Measurements from ENCODE around the gene ATG3.

- TF ChIP-seq SETDB1 (IDR thresholded peaks at IDR 0.05; ENCODE audit: insufficient read length, low read length), result no peak
- TF ChIP-seq CTCF (tag by site-specific recombination; IDR thresholded peaks at IDR 0.05), result no peak
- TF ChIP-seq, protein P1, sequence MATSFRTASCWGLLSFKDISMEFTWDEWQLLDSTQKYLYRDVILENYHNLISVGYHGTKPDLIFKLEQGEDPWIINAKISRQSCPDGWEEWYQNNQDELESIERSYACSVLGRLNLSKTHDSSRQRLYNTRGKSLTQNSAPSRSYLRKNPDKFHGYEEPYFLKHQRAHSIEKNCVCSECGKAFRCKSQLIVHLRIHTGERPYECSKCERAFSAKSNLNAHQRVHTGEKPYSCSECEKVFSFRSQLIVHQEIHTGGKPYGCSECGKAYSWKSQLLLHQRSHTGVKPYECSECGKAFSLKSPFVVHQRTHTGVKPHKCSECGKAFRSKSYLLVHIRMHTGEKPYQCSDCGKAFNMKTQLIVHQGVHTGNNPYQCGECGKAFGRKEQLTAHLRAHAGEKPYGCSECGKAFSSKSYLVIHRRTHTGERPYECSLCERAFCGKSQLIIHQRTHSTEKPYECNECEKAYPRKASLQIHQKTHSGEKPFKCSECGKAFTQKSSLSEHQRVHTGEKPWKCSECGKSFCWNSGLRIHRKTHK (tag by site-specific recombination; IDR thresholded peaks at IDR 0.05), result no peak
- TF ChIP-seq ZFP69B (tag by site-specific recombination; IDR thresholded peaks at IDR 0.05), result no peak
- TF ChIP-seq ZNF114 (tag by site-specific recombination; IDR thresholded peaks at IDR 0.05), result no peak
- no peak for TF ChIP-seq ZBTB11 (tag by site-specific recombination; conservative IDR thresholded peaks at IDR 0.05; ENCODE audit: low read depth)
- TF ChIP-seq ZNF274 (IDR thresholded peaks at IDR 0.05; ENCODE audit: low read length), result no peak
- TF ChIP-seq ZNF274 (tag by site-specific recombination; IDR thresholded peaks at IDR 0.05; ENCODE audit: borderline replicate concordance), result no peak
- TF ChIP-seq ZNF501 (tag by site-specific recombination; IDR thresholded peaks at IDR 0.05), result no peak
- TF ChIP-seq ZBTB26 (tag by site-specific recombination; optimal IDR thresholded peaks at IDR 0.05), result no peak
- TF ChIP-seq ZNF138 (tag by site-specific recombination; IDR thresholded peaks at IDR 0.05; ENCODE audit: borderline replicate concordance), result no peak
- TF ChIP-seq ZNF311 (tag by site-specific recombination; IDR thresholded peaks at IDR 0.05; ENCODE audit: borderline replicate concordance), result no peak
- TF ChIP-seq ZNF133 (tag by site-specific recombination; IDR thresholded peaks at IDR 0.05), result no peak
- TF ChIP-seq, protein P2, sequence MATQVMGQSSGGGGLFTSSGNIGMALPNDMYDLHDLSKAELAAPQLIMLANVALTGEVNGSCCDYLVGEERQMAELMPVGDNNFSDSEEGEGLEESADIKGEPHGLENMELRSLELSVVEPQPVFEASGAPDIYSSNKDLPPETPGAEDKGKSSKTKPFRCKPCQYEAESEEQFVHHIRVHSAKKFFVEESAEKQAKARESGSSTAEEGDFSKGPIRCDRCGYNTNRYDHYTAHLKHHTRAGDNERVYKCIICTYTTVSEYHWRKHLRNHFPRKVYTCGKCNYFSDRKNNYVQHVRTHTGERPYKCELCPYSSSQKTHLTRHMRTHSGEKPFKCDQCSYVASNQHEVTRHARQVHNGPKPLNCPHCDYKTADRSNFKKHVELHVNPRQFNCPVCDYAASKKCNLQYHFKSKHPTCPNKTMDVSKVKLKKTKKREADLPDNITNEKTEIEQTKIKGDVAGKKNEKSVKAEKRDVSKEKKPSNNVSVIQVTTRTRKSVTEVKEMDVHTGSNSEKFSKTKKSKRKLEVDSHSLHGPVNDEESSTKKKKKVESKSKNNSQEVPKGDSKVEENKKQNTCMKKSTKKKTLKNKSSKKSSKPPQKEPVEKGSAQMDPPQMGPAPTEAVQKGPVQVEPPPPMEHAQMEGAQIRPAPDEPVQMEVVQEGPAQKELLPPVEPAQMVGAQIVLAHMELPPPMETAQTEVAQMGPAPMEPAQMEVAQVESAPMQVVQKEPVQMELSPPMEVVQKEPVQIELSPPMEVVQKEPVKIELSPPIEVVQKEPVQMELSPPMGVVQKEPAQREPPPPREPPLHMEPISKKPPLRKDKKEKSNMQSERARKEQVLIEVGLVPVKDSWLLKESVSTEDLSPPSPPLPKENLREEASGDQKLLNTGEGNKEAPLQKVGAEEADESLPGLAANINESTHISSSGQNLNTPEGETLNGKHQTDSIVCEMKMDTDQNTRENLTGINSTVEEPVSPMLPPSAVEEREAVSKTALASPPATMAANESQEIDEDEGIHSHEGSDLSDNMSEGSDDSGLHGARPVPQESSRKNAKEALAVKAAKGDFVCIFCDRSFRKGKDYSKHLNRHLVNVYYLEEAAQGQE (tag by site-specific recombination; IDR thresholded peaks at IDR 0.05), result no peak
- TF ChIP-seq, protein P3, sequence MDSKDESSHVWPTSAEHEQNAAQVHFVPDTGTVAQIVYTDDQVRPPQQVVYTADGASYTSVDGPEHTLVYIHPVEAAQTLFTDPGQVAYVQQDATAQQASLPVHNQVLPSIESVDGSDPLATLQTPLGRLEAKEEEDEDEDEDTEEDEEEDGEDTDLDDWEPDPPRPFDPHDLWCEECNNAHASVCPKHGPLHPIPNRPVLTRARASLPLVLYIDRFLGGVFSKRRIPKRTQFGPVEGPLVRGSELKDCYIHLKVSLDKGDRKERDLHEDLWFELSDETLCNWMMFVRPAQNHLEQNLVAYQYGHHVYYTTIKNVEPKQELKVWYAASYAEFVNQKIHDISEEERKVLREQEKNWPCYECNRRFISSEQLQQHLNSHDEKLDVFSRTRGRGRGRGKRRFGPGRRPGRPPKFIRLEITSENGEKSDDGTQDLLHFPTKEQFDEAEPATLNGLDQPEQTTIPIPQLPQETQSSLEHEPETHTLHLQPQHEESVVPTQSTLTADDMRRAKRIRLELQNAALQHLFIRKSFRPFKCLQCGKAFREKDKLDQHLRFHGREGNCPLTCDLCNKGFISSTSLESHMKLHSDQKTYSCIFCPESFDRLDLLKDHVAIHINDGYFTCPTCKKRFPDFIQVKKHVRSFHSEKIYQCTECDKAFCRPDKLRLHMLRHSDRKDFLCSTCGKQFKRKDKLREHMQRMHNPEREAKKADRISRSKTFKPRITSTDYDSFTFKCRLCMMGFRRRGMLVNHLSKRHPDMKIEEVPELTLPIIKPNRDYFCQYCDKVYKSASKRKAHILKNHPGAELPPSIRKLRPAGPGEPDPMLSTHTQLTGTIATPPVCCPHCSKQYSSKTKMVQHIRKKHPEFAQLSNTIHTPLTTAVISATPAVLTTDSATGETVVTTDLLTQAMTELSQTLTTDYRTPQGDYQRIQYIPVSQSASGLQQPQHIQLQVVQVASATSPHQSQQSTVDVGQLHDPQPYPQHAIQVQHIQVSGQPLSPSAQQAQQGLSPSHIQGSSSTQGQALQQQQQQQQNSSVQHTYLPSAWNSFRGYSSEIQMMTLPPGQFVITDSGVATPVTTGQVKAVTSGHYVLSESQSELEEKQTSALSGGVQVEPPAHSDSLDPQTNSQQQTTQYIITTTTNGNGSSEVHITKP (tag by site-specific recombination; IDR thresholded peaks at IDR 0.05), result no peak
Measured at GRCh38 chr3:112555535-112556170, 6.1 kb downstream of the ATG3 start.
